PFSK-1 (cell line): ENCODE results near the gene MTRF1L.

Source experiments
- FOXP2 ChIP-seq: optimal IDR thresholded peaks from 2 replicates; pipeline ENCODE3; 2011; ENCODE audit warnings: borderline replicate concordance, control low read depth, inconsistent platforms; ENCODE audit not compliant: insufficient read depth; ENCODE audit errors: extremely low read length, extremely low read depth
- POLR2AphosphoS5 ChIP-seq: IDR thresholded peaks from 2 replicates; pipeline ENCODE4 v1.6.1; 2012; ENCODE audit warnings: low read depth, mild to moderate bottlenecking, control low read depth, low read length, moderate library complexity
- SIN3A ChIP-seq: IDR thresholded peaks from 2 replicates; pipeline ENCODE4 v1.6.1; 2012; ENCODE audit warnings: mild to moderate bottlenecking, low read length, moderate library complexity, borderline replicate concordance; ENCODE audit not compliant: insufficient read depth
- TAF1 ChIP-seq: IDR thresholded peaks from 2 replicates; pipeline ENCODE4 v1.6.1; 2012; ENCODE audit warnings: low read length, control low read depth, borderline replicate concordance; ENCODE audit not compliant: insufficient read depth
- TF ChIP-seq, protein P1 (sequence below), 2 experiments: IDR thresholded peaks; 2 replicates each; pipeline versions ENCODE4 v1.6.1 to v1.8.0; 2011 to 2012; ENCODE audit warnings: low read depth in 2 of 2, low read length in 2 of 2, control low read depth in 1 of 2, inconsistent platforms in 1 of 2, mild to moderate bottlenecking in 1 of 2, moderate library complexity in 1 of 2; ENCODE audit not compliant: insufficient read depth in 1 of 2

MTRF1L gene

DNA sequence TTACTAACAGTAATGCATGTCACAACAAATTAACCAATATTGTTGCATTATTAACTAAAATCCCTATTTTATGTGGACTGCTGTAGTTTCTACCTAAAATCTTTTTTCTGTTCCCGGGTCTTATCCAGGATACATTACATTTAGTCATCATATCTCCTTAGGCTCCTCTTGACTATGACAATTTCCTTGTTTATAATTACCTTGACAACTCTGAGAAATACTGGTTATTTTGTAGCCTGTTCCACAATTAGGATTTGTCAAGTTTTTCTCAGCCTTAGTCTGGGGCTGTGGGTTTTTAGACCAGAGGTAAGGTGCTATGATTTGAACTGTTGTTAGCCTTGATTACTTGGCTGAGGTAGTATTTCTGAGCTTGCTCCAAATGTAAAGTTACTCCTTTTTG, 23.4 kb downstream of the MTRF1L start:
- no peak for TF ChIP-seq POLR2AphosphoS5
- TF ChIP-seq, protein P1, sequence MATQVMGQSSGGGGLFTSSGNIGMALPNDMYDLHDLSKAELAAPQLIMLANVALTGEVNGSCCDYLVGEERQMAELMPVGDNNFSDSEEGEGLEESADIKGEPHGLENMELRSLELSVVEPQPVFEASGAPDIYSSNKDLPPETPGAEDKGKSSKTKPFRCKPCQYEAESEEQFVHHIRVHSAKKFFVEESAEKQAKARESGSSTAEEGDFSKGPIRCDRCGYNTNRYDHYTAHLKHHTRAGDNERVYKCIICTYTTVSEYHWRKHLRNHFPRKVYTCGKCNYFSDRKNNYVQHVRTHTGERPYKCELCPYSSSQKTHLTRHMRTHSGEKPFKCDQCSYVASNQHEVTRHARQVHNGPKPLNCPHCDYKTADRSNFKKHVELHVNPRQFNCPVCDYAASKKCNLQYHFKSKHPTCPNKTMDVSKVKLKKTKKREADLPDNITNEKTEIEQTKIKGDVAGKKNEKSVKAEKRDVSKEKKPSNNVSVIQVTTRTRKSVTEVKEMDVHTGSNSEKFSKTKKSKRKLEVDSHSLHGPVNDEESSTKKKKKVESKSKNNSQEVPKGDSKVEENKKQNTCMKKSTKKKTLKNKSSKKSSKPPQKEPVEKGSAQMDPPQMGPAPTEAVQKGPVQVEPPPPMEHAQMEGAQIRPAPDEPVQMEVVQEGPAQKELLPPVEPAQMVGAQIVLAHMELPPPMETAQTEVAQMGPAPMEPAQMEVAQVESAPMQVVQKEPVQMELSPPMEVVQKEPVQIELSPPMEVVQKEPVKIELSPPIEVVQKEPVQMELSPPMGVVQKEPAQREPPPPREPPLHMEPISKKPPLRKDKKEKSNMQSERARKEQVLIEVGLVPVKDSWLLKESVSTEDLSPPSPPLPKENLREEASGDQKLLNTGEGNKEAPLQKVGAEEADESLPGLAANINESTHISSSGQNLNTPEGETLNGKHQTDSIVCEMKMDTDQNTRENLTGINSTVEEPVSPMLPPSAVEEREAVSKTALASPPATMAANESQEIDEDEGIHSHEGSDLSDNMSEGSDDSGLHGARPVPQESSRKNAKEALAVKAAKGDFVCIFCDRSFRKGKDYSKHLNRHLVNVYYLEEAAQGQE (IDR thresholded peaks at IDR 0.05; ENCODE audit: insufficient read depth in 1 of 2, low read depth in 2 of 2, low read length in 2 of 2), result no peak
- no peak for TF ChIP-seq FOXP2
- no peak for TF ChIP-seq SIN3A
- TF ChIP-seq TAF1, result no peak

DNA sequence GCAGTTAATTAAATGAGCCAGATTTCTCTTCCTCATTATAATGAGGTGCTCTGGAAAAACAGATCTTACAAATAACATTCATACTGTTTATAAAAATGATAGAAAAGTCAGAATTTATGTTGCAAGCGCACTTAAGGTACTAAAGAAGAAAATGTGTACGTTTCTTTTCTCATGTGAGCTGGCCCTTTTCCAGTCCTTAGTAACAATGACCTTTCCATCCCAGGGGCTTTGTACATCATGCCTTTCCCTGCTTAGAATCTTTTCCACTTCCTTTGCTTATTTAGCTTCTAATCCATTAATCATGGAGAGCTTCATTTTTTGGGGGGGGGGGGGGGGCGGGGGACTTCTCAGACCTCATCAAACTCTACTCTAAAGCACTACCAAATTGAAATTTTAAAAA, 24.5 kb downstream of the MTRF1L start:
- TF ChIP-seq FOXP2, result no peak
- TF ChIP-seq, protein P1 (IDR thresholded peaks at IDR 0.05; ENCODE audit: insufficient read depth in 1 of 2, low read depth in 2 of 2, low read length in 2 of 2), result no peak
- TF ChIP-seq TAF1, result no peak
- no peak for TF ChIP-seq SIN3A
- no peak for TF ChIP-seq POLR2AphosphoS5

DNA sequence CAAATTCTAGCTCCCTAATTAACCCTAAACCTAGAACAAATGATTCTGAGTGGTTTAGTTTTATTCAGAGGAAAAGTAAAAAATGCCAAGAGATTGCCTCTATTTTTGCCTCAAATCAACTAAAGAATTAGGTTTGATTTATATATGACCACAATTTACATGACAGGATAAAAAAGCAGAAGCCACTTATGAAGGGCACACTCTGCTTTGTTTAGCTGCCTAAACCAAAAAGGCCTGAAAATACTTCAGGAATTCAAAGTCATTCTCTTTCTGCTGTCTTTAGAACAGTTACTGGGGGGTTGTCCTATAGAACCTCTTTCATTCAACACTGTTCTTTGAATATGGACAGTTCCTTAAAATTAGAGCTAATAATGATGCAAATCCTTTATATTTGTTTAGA, 25.0 kb downstream of the MTRF1L start:
- TF ChIP-seq POLR2AphosphoS5 (no peak), TAF1 (no peak), FOXP2 (no peak), SIN3A (no peak)
- TF ChIP-seq, protein P1 (IDR thresholded peaks at IDR 0.05; ENCODE audit: insufficient read depth in 1 of 2, low read depth in 2 of 2, low read length in 2 of 2), result no peak

DNA sequence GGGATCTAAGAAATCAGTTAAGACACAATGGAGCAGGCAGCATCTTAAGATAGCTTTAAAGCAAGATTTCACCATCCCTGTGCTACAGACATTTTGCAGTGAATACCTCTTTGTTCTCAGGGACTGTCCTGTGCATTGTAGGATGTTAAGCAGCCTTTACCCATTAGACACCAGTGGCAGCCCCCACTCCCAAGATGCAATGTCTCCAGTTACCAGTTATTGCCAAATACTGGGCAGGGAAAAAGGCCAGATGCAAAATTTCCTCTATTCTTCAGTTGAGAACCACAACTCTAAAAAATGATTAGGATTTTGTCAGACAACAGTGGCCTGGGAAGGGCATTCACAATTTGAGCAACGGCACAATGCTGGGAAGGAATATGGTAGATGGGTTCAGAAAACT, 25.8 kb downstream of the MTRF1L start:
- TF ChIP-seq TAF1 (no peak), SIN3A (no peak), FOXP2 (no peak), POLR2AphosphoS5 (no peak)
- TF ChIP-seq, protein P1 (IDR thresholded peaks at IDR 0.05; ENCODE audit: insufficient read depth in 1 of 2, low read depth in 2 of 2, low read length in 2 of 2), result no peak

DNA sequence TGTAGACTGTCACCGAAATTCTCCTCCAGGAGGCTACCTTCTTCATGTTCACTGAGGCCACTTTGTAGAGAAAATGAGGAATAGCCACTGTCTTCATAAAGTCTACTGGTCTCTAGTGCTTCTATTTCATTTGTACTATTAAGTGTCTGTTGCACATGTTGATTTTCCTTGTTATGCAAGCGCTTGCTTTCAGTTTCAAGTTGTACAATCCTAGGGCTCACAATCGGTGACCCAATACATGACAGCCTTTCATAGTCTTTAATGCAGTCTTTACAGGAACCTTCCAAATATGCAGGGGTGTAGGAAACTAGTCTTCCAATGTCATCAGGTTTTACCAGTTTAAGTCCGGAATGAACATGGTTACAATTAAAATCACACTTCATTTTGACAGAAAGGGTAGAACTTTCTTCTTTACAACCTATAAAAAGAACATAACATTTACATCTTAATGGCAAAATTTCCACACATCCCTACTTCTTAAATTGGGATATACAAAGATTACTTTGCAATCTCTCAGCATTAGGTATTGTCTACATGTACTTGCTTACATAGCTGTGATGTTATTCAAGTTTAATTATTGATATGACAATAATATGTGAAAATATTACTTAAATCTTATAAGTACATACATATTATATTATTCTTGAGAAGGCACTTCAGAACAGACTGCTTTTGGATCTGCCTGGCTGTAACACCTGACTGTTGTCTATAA, 27.1 kb downstream of the MTRF1L start:
- TF ChIP-seq TAF1 (no peak), POLR2AphosphoS5 (no peak), SIN3A (no peak), FOXP2 (no peak)
- TF ChIP-seq, protein P1 (IDR thresholded peaks at IDR 0.05; ENCODE audit: insufficient read depth in 1 of 2, low read depth in 2 of 2, low read length in 2 of 2), result no peak
